ENCODE data around the gene OPRPN.

OPRPN gene

GRCh38 chr4:70397580-70397979 is at the start of gene OPRPN:
OPRPN (plus strand) TSS chr4:70397940; CDS start chr4:70399286, 1,346 bp downstream.
- no peak for DNase-seq

- no peak for DNase-seq
Measured at GRCh38 chr4:70356185-70356584, 41.6 kb upstream of the OPRPN start.

DNA sequence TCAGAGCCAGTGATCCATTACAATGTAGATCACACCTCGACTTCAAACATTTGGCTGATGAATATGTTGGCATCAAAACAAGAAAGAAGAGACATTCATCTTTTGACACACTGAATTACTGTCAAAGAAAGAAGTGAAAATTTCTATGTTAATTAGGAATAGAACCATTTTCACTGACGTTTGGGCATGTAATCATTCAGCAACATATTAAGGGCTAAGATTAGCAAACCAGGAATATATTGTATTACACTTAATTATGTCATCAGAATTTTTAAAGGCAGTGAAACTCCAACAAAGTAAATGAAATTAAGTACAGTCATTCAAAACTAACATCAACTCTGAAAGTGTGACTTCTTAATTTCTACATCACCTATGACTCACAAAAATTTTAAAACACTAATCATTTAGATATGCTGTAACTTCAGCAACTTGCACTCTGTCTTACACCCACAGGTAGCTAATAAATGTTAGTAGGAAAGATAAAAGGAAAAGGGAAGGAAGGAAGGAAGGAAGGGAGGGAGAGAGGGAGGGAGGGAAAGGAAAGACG is 38.6 kb upstream of the OPRPN start:
- no peak for DNase-seq

DNA sequence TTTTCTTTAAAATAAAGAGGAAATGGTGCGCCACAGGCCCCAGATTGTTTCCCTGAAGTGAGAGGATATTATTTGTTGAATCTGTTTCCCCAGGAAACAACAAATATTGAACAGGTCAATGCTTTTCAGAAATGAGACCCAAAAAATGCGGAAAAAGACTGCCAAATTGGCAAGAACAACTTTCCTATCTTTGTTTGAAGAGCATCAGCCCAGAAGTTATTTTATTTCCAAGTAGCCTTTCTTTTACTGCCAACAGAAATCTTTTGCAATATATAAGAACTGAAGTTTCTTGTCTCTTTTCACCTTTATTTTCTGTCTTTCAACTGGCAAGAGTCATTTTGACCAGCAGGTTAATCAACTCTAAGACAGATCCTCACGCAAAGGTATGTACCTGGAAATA is 37.3 kb upstream of the OPRPN start, which contains the start of gene SMR3A:
TSS of gene SMR3A (plus strand) at position 301 of the 400 bp plus-strand sequence. CDS start 1,356 bp downstream, outside the sequence.
- no peak for DNase-seq

GRCh38 chr4:70364002-70364401 is 33.7 kb upstream of the OPRPN start:
- DNase-seq, result no peak

- no peak for DNase-seq
Measured at GRCh38 chr4:70365479-70365878, 32.3 kb upstream of the OPRPN start.

DNA sequence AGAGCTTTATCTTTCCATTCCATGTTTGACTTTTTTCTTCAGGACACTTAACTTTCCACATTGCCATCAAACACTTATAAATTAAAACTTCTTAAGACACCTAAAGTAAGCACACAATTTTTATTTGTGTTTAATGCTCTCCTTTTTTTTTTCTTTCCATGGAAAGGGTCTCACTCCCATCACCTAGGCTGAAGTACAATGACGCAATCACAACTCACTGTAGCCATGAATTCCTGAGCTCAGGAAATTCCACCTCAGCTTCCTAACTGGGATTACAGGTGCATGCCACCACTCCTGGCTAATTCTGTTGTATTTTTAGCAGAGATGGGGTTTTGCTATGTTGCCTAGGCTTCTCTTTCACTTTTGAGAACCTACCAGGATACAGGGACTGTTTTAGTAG is 29.9 kb upstream of the OPRPN start:
- DNase-seq, result no peak

DNA sequence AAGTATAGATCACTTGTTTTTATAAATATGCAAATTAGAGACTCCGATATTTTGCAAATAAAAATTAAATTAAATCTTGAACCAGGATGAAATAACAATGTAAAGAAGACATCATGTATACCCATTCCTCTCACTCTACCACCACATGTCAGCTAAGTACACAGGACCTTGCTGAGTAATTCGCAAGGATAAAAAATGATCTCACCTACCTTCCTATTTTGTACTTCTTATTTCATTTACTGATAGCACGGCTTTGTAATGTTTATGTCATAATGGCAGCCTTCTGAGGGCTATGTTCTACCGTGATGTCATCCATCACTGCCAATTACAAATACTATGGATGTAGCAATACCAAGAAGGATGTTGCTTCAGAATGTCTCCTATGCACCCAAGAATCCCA is 25.8 kb upstream of the OPRPN start:
- DNase-seq, result no peak

GRCh38 chr4:70372760-70373159 is 25.0 kb upstream of the OPRPN start:
- DNase-seq, result no peak

GRCh38 chr4:70380578-70380977 is 17.2 kb upstream of the OPRPN start:
- no peak for DNase-seq

- DNase-seq, result no peak
Measured at GRCh38 chr4:70382691-70383181, 15.0 kb upstream of the OPRPN start, which contains the start of gene SMR3B. SMR3B (plus strand) TSS chr4:70383131; CDS start chr4:70384511, 1,380 bp downstream.

DNA sequence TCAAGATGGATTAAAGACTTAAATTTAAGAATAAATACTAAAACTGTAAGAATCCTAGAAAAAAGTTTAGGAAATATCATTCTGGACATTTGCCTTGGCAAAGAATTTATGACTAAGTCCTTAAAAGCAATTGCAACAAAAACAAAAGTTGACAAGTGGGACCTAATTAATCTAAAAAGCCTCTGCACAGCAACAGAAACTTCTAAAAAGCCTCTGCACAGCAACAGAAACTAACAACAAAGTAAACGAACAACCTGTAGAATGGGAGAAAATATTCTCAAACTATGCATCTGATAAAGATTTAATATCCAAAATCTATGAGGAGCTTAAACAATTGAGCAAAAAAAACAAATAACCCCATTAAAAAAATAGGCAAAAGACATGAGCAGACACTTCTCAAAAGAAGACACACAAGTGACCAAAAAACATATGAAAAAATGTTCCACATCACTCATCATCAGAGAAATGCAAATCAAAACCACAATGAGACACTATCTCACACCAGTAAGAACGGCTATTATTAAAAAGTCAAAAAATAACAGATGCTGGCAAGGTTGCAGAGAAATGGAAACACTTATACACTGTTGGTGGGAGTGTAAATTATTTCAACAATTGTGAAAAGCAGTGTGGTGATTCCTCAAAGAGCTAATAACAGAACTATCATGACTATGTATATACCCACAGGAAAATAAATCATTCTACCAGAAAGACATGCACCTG is 5.5 kb upstream of the OPRPN start:
- DNase-seq, result no peak

DNA sequence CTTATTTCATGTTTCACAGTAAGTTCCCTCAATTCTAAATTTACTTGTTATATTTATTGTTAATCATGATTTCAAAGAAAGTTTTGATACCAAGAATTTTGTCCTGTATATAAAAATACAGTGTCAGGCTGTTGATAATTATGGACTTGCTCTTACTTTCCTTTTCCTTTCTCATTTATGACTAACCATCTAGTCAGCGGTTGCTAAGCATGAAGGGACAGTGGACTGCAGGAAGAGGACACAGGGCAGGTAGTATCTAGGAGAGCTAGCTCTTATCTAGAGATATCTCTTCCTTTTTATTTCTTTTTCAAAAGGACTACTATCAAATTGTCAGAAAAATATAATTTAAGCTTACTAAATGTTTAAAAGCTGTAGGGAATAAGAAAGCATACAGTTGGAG is 1.6 kb downstream of the OPRPN start:
- DNase-seq, result no peak

GRCh38 chr4:70402762-70403161 is 5.0 kb downstream of the OPRPN start:
- no peak for DNase-seq

DNA sequence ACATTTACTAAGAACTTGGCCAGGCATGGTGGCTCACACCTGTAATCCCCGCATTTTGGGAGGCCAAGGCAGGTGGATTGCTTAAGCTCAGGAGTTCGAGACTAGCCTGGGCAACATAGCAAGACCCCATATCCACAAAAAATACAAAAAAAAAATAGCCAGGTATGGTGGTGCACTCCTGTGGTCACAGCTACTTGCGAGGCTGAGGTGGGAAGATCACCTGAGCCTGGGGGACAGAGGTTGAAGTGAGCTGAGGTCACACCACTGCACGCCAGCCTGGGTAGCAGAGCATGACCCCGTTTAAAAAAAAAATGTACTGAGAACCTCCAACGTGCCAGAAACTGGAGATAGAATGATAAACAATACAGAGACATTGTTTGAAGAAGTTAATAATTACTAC is 8.0 kb downstream of the OPRPN start:
- no peak for DNase-seq

DNA sequence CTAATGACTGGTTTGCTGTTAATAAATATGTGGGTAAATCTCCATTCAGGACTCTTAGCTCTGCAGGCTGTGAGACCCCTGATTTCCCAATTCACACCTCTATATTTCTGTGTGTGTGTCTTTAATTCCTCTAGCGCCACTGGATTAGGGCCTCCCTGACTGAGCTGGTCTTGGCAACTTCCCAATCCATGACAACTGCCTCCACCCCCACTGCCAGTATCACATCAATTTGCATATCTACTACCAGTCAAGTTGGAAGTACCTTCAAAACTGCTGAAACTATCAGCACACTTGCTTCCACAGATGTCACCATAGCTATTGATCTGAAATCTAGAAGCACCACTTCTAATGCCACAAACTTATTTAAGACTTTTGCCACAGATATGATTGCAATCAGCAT is 27.6 kb downstream of the OPRPN start:
- DNase-seq, result no peak

DNA sequence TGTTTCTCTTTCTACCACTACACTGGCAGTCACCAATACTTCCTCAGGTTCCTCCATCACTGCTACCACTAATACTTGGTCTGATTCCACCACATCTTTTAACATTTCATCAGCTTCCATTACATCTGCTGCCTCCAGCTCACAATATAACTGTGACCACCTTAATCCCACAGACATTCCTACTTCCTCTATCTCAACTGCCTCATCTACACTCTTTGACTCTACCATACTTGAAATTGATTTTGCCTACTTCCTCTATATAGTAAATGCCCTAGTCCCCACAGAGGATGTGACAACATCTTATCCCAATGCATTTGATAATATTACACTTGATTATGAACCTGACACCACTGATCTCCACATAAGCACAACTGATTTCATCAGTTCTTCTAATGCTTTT is 29.0 kb downstream of the OPRPN start:
- DNase-seq, result no peak

- DNase-seq, result no peak
Measured at GRCh38 chr4:70437197-70437596, 39.5 kb downstream of the OPRPN start.

- DNase-seq, result no peak
Measured at GRCh38 chr4:70442474-70442873, 44.7 kb downstream of the OPRPN start.

DNA sequence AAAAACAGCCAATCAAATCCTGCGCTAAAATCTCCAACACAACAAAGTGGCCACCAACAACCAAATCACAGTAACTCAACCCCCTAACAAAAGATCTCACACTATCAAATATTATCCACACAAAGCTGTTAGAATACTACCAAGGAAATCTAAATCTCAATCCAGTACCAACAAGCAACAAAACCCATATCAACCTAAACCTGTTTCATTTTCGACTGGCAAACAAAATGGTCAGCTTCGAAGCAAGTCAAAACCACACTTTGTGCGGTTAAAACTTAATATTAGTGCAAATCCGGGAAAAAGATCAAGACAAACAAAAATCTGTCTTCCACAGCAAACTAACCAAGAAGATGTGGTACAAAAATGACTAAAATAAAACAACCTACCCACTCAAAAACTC is 45.6 kb downstream of the OPRPN start:
- no peak for DNase-seq

GRCh38 chr4:70449220-70449619 is 51.5 kb downstream of the OPRPN start:
- no peak for DNase-seq

GRCh38 chr4:70452946-70453345 is 55.2 kb downstream of the OPRPN start:
- no peak for DNase-seq
